GM19397 (cell line): Measurements from ENCODE around the gene RARS1.

Source experiments
- ATAC-seq: cut with Tn5 transposase; IDR thresholded peaks from one replicate; pipeline ENCODE4 v1.9.1; 2021; ENCODE audit warnings: mild to moderate bottlenecking, moderate library complexity; ENCODE audit not compliant: unreplicated experiment

Gene RARS1

DNA sequence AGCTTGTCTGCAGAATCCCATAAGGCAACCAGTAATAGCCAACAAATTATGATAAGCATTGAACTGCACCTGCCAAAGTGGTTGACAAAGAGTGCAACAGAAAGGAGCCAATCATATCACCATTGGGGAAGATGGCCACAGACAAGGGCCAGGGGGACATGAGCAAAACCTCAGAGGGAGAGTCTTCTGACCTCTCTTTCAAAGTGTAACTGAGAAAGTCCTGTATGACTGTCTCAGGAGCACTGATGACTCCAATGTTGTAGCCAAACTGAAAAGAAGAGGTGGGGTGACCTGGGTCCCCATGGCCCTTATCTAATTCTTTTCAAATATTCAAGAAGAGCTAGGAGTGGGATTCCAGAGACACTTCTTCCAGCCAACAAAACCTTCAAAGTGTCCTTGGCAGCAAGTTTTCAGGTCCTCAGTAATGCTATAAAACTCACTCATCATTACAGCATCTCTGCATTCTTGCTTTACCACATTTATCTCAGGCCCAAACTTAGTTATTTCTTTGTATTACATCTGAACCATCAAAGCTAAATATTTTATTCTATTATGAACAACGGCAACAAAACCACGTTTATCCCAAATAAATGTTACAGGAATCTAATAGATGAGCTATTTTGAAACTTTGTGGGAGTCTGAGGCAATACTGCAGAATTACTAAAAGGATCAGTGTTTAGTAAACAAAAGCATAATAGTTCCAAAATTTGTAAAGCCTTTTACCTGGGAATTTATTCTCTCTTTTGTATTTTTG is 67.3 kb downstream of the RARS1 start:
- no peak for ATAC-seq

DNA sequence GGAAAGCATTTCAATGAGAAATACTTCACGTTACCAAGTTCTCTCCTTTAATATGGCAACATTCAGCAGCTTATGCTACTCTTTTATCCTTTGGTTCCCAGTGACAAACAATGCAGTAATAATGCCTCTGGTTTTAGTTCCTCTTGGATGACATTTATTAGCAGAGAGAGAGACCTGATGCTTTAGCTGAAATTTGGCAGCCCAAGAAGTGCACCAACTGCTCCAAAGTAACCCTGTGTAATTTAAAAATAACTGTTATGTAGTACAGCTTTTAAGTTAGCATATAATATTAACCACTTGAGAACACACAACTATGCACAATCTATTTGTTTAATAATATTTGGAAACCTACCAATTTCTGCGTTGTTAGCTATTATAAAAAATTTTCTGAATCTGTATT is 71.1 kb downstream of the RARS1 start:
- ATAC-seq, result no peak

DNA sequence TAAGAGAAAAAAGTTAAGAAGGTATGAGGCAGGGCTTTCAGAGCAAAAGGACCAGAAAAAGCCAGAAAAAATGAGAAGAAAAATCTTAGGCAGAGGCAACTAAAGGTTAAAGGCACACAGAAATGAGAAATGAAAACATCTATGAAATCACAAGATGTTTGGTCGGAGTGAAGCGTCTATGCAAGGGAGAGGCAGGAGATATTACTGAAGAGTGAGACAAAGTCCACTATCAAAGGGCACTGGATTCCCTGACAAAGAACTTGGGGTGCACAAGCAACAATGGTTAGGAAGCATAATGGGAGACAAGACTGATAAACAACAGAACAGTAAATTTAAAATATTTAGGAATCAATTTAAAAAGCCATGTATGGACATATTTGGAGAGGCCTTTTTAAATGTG is 76.0 kb downstream of the RARS1 start:
- ATAC-seq, result no peak

DNA sequence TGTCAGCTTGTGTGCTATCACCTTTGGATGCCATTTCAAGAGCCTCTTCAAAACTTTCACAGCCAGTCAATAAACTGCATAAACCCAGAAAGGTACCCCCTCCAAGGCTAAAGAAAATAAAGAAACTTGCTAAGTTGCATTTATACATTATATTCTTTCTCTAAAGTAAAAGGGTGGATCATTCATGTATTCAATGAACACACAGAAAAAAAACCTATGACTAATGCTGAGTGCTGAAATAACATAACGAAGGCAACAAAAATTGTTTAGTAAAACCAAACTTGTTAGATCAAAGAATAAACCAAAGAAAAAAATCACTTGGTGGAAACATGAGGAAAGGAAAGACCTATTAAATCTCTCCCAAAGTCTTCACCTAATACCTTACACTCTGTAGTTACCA is 77.7 kb downstream of the RARS1 start:
- no peak for ATAC-seq

DNA sequence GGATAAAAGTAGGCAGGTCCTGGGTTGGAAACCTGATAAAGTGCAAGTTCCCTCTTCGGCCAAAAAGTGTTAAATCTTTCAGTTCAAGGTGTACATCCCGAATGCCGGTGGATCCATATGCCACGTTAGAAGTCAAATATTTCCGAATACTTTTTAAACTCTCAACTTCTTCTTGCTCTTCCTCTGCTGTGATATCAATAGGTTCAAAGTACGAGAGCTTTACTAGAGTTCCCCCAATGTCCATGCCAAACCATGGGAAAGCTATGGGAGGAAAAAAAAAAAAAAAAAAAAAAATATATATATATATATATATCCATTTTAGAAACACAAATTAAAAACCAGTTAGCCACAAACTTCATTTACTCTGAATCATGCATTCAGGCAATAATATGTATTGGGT is 82.5 kb downstream of the RARS1 start:
- no peak for ATAC-seq
